Neutrophil (primary cell): ENCODE data around the gene CSTF2.

ENCODE experiments used
- H3K27ac ChIP-seq: fragments of 200-600 bp; sonication (generic); 2 replicates; pipeline ENCODE4 v1.5.1; 2016; ENCODE audit warnings: mild to moderate bottlenecking, moderate library complexity
- H3K27me3 ChIP-seq: fragments of 200-600 bp; sonication (generic); 2 replicates; pipeline ENCODE4 v1.6.0; 2016; ENCODE audit warnings: mild to moderate bottlenecking
- H3K36me3 ChIP-seq: fragments of 200-600 bp; sonication (generic); 2 replicates; pipeline ENCODE4 v1.5.1; 2017
- H3K4me1 ChIP-seq, 2 experiments: fragments of 200-600 bp in 1 of 2; sonication (generic) in 1 of 2; 1 replicate in 1 of 2; 2 replicates in 1 of 2; pipeline versions ENCODE4 v1.5.1 to v1.6.1; 2013 to 2016; ENCODE audit warnings: low read depth in 1 of 2, low read length in 1 of 2, mild to moderate bottlenecking in 1 of 2, moderate library complexity in 1 of 2; ENCODE audit not compliant: control insufficient read depth in 1 of 2, insufficient read depth in 1 of 2
- H3K4me3 ChIP-seq, 2 experiments: fragments of 200-600 bp in 1 of 2; sonication (generic) in 1 of 2; 1 replicate in 1 of 2; 2 replicates in 1 of 2; pipeline ENCODE4 v1.5.1; 2013 to 2016; ENCODE audit warnings: low read depth in 1 of 2, low read length in 1 of 2, mild to moderate bottlenecking in 1 of 2, moderate library complexity in 1 of 2
- H3K9me3 ChIP-seq: fragments of 200-600 bp; sonication (generic); 2 replicates; pipeline ENCODE4 v1.5.1; 2016
- CTCF ChIP-seq: fragments of 200-600 bp; sonication (generic); IDR thresholded peaks from 2 replicates; pipeline ENCODE4 v1.5.1; 2016; ENCODE audit warnings: antibody characterized with exemption

Gene CSTF2

GRCh38 chrX:100874325-100874724, 54.1 kb downstream of the CSTF2 start, which contains the start of gene NOX1:
NOX1 (minus strand) TSS chrX:100874359; CDS start chrX:100874139, 220 bp downstream.
- no peaks in the 10 kb centered on the region for H3K36me3 ChIP-seq
- H3K4me1 ChIP-seq, result no peaks in the 10 kb centered on the region
- no peak within 1 kb of the TSS for H3K4me3 ChIP-seq
- no peaks in the 10 kb centered on the region for H3K9me3 ChIP-seq
- no peaks in the 10 kb centered on the region for H3K27me3 ChIP-seq
- no peak within 1 kb of the TSS for H3K27ac ChIP-seq
- TF ChIP-seq CTCF, result no peak

GRCh38 chrX:100880368-100880767, 60.2 kb downstream of the CSTF2 start:
- Histone ChIP-seq H3K27me3 (no peaks in the 10 kb centered on the region), H3K9me3 (no peaks in the 10 kb centered on the region), H3K4me3 (no peak overlapping the region), H3K4me1 (no peaks in the 10 kb centered on the region), H3K36me3 (no peaks in the 10 kb centered on the region), H3K27ac (no peak overlapping the region)
- TF ChIP-seq CTCF, result no peak

- H3K36me3 ChIP-seq, result no peaks in the 10 kb centered on the region
- no peak overlapping the region for H3K4me3 ChIP-seq
- H3K9me3 ChIP-seq, result no peaks in the 10 kb centered on the region
- no peak for TF ChIP-seq CTCF
- no peak overlapping the region for H3K27ac ChIP-seq
- no peaks in the 10 kb centered on the region for H3K27me3 ChIP-seq
- no peaks in the 10 kb centered on the region for H3K4me1 ChIP-seq
Observed at GRCh38 chrX:100883654-100884053, 63.5 kb downstream of the CSTF2 start.
